A549 treated with dexamethasone at 1 μM for 4 hours (cell line): ENCODE data around the gene F11R. TPM values are rescaled to one million over a fixed set of nuclear protein-coding genes. Genes with fewer than 3 reads are reported as not detected.

Source experiments
- total RNA-seq: library from RNA; stranded (reverse); fragments of 200-300 nt; extraction: Qiagen RNA extraction; gene quantifications from 5 replicates; pipeline ENCODE4 v1.2.3, GENCODE V29; 2022

Gene F11R
- total RNA-seq = 58.5 to 82.8 TPM (median 74.8 TPM) in 5 replicates

DNA sequence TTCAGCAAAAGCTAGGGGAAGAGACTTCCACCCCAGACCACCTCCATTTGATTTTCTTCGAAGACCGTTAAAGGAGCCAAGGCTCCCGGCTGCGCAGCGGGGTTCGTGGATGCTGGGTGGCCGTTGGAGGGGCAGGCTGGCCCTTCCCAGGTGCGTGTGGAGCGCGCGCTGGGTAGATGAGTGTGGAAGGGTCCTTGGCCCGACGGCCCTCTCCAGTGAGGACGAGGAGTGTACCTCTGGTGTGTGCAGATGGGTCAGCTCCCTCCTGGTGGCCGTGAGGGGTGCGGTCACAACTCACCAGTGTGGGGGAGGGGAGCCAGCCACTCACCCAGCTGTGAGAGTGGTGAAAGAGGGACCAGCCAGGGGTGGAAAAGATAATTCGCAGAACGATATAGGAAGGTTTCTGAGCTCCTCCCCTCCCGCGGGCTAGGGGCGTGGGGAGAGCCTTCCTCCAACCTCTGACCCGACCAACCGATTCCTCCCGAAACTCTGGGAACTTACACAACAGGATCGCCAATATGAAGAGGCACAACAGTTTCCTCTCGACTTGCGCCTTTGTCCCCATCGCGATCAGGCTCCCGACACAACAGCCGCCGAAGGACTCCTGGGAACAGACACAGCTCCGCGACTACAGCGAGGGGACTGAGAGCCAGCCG is at the start of gene F11R:
Gene F11R, minus strand, starts transcription at position 644 of the 656 bp plus-strand sequence. Its CDS starts 79 bp downstream, at position 565.

DNA sequence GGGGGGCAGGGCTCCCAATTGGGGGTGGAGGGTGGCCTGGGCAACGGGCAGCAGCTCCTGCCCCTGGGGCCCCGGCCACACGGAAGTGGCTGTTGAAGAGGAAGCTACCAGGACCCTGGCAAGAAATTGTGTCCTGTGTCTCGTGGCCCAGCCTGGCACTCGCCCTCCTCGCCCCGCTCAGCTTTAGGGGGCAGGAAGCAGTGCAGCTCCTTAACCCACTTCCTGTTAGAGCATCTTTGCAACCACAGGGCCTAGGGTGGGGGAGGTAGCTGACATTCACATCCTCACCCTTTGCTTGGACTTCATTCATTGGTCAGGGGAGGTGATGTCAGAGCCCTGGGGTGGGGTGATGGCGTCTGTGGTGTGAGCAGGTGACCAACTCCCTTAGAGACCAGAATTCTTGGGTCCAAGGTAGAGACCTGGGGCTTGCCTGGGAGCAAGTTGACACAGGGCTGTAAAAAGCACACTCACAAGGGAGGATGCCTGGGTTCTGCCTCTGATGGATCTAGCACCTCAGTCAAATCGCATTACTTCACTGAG is 48.8 kb upstream of the F11R start, which contains the start of gene ARHGAP30:
Gene ARHGAP30, minus strand, starts transcription at position 161 of the 540 bp plus-strand sequence. CDS start 267 bp downstream, outside the sequence.

DNA sequence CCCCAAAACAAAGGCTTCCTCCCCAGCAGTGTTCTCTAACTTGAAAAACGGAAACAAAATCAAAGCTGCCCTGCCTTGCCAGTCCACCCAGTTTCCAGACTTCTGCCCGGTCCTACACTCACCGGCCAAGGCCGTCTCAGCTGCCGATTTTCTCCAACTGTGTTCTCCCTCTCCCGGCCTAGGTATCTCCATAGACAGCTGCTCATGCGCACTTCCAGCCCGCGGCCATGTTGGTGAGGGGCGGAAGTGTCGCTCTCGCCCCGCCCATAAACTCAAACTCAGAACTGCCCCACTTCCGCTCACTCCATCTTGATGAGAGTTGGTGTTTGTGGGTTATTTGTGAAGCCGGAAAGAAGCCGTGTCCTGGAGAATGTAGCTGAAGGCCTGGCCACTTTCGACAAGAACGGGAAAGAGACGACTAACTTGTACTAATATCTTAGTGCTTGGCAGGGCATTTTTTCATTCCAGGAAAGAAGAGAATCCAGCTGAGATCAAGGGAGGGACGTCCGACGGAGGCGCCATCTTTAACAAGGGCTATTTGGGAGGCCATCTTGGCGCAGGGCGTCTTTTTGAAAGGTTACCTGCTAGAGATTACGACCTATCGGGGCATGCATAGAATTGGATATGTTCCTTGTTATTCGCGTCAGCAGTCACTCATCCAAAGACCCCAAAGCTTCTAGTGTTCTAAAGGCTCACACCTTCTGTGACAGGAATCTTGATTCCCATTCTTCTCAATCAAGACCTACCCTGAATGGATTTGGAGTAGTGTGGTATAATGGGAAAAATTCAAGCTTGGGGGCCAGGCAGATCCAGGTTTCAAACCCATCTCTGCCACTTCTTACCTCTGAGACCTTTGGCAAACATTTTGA is 25.0 kb upstream of the F11R start, which contains the start of gene USF1:
Gene USF1, minus strand, starts transcription at position 242 of the 869 bp plus-strand sequence. CDS start 2,702 bp downstream, outside the sequence.

GRCh38 chr1:161038523-161039153 is 17.7 kb upstream of the F11R start, which contains the start of gene TSTD1:
TSTD1 (minus strand) TSS chr1:161038964; CDS start chr1:161038889, 75 bp downstream.

DNA sequence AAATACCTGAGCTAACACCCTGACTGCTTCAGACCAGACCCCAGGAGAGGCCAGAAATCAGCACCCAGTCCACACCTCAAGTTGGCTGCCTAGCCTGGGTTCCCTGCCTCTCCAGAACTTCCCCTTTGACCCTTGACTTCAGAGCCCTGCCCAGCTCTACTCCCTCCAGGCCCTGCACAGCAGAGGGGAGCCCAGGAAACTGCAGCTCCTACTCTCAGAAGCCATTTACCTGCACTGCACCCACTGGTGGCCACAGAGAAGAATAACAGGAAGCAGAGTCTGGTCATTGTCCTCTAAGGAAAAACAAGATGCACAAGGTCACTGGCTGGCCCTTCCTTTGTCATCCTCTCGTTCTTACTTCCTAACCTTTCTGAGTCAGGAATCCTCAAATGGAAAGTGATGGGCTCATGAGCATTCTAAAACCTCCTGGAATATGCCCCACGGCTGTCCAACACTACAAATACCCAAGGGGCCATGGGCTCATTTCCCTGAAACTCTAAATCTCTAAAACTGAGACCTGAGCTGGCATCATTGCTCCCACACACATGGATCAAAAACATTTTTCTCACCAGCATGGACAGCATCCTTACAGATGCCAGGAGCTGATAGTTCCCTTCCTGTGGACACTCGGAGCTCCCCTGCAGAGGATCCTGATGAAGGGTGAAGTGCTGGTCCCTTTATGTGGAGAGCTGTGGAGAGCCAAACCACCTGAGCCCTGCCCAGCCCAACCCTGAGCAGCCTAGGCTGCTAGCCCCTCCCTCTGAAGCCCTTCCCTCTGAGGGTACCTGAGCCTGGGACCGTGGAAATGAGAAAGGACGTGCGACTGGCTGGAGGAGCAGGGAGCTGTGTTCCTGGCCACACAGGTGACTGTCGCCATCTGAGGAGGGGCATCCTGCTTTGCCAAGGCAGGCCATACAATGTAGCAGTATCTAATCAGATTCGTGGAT is 66.5 kb downstream of the F11R start, which contains the start of gene ITLN2:
Gene ITLN2, minus strand, starts transcription at position 652 of the 947 bp plus-strand sequence. Its CDS starts 68 bp downstream, at position 584.

Other genes with a start within 250 kb of the F11R start
- 0.07 to 0.16 TPM (median 0.12 TPM) in 4 of 5 replicates, not detected in the other for gene LY9, start 225.0 kb downstream of the F11R start, total RNA-seq
- not detected in 5 replicates for gene CD244, start 158.3 kb downstream of the F11R start, total RNA-seq
- not detected in 5 replicates for gene ITLN1, start 136.0 kb downstream of the F11R start, total RNA-seq
- gene ITLN2, start 66.3 kb downstream of the F11R start, total RNA-seq = 0.66 to 1.1 TPM (median 0.82 TPM) in 5 replicates
- gene TSTD1, start 17.8 kb upstream of the F11R start, total RNA-seq = 0.17 to 0.32 TPM (median 0.24 TPM) in 3 of 5 replicates, not detected in the others
- 46.5 to 54.5 TPM (median 50.7 TPM) in 5 replicates for gene USF1, start 24.8 kb upstream of the F11R start, total RNA-seq
- gene ARHGAP30, start 48.7 kb upstream of the F11R start, total RNA-seq = 0.06 to 0.15 TPM (median 0.14 TPM) in 5 replicates
- 1.6 to 3.5 TPM (median 2.2 TPM) in 5 replicates for gene NECTIN4, start 68.4 kb upstream of the F11R start, total RNA-seq
- gene KLHDC9, start 77.2 kb upstream of the F11R start, total RNA-seq = 1.5 to 2.1 TPM (median 1.6 TPM) in 5 replicates
- 97.6 to 118 TPM (median 102 TPM) in 5 replicates for gene PFDN2, start 96.9 kb upstream of the F11R start, total RNA-seq
- 27.5 to 32.9 TPM (median 31.8 TPM) in 5 replicates for gene NIT1, start 97.0 kb upstream of the F11R start, total RNA-seq
- 27.0 to 38.1 TPM (median 34.9 TPM) in 5 replicates for gene DEDD, start 111.5 kb upstream of the F11R start, total RNA-seq
- 89.0 to 149 TPM (median 91.5 TPM) in 5 replicates for gene UFC1, start 132.8 kb upstream of the F11R start, total RNA-seq
- gene USP21, start 138.3 kb upstream of the F11R start, total RNA-seq = 14.8 to 21.6 TPM (median 20.7 TPM) in 5 replicates
- gene PPOX, start 145.3 kb upstream of the F11R start, total RNA-seq = 10.8 to 16.0 TPM (median 13.4 TPM) in 5 replicates
- 20.3 to 26.3 TPM (median 25.3 TPM) in 5 replicates for gene B4GALT3, start 156.4 kb upstream of the F11R start, total RNA-seq
- gene ADAMTS4, start 177.9 kb upstream of the F11R start, total RNA-seq = 0.01 TPM in 3 of 5 replicates, not detected in the others
- gene NDUFS2, start 181.2 kb upstream of the F11R start, total RNA-seq = 80.5 to 103 TPM (median 82.4 TPM) in 5 replicates
- 0.23 to 0.34 TPM (median 0.25 TPM) in 3 of 5 replicates, not detected in the others for gene FCER1G, start 194.1 kb upstream of the F11R start, total RNA-seq
- not detected in 5 replicates for gene APOA2, start 202.5 kb upstream of the F11R start, total RNA-seq
- 9.3 to 11.1 TPM (median 11.0 TPM) in 5 replicates for gene TOMM40L, start 204.9 kb upstream of the F11R start, total RNA-seq
- not detected in 5 replicates for gene NR1I3, start 217.1 kb upstream of the F11R start, total RNA-seq
- 0.07 to 0.12 TPM (median 0.09 TPM) in 3 of 5 replicates, not detected in the others for gene PCP4L1, start 237.6 kb upstream of the F11R start, total RNA-seq